ENCODE measurements around the gene PDC.

The PDC gene

DNA sequence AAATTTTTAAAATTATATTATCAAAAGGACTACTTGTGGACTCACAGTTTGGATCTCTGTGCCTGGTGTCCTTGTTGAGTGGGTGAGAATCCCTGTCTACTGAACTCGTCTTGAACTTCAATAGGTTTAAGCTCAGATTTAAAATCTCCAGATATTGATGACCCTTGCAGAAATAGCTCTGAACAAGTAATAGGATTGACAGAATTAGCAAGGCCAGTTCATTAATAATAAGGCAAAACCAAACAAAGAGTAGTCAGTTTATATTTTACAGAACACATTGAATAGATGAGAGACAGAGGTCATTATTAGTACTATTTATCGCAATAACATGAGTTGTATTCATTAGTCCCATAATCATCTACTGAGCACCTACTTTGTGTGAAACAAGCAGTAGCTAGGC, at the start of gene PDC:
Gene PDC (minus strand): TSS at position 101 of the 400 bp plus-strand sequence. CDS start 11,655 bp downstream, outside the sequence.
- no peak for DNase-seq

DNA sequence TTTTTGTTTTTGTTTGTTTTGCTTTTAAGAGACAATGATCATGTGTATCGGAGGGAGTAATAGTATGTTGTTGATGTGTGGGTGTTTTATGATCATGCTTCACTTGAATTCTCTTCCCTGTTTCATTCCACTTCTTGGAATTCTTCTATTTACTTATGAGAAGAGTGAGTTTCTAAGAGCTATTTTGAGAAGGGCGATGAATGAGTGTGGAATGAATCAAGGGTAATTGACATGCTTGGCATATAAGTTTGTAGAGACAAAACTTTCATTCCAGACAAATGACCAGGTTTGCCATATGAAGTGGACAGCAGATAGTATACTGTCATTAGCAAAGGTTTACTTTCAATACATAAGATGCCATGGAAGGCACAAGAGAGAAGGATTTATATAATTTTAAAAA, 42.3 kb upstream of the PDC start:
- no peak for DNase-seq

DNA sequence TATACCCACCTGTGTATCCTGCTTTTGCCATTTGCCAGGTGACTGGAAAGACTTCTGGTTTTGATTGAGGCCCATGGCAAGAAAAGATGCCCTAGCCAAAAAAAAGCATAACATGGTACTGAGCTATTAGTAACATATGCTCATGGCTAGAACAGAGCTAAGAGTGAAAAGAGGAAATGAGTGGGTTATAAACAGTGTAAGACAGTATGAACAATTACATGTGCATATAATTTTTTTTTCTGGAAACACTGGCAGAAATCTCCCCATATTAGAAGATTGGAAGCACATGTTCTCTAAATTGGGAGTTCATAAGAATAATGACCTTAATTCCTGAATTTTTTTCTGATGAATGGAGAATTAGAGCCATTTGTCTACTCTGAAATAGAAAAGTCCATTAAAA, 41.2 kb upstream of the PDC start:
- DNase-seq: no peak

GRCh38 chr1:186500804-186501203, 39.9 kb upstream of the PDC start:
- no peak for DNase-seq

- DNase-seq: no peak
These were observed 38.7 kb upstream of the PDC start for GRCh38 chr1:186499571-186499970.

GRCh38 chr1:186498695-186499389, 37.9 kb upstream of the PDC start:
- DNase-seq: no peak

DNA sequence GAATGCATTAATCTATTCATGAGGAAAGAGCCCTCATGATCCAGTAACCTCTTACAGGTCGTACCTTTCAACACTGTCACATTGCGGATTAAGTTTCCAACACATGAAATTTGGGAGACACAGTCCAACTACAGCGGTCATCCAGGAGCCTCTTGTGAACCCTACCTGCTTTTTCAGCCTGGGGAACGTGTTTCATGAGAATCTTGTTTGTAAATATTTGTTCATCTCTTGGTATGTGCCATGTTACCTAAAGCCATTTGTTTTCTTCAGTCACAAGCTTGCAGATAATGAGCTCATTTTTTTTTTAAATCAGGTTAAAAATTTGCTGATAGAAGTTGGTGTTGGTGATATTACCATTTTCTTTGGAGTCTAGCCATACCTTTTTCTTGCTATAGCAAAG, 37.2 kb upstream of the PDC start:
- no peak for DNase-seq

- no peak for DNase-seq
These were observed 36.7 kb upstream of the PDC start for GRCh38 chr1:186497651-186498050.

DNA sequence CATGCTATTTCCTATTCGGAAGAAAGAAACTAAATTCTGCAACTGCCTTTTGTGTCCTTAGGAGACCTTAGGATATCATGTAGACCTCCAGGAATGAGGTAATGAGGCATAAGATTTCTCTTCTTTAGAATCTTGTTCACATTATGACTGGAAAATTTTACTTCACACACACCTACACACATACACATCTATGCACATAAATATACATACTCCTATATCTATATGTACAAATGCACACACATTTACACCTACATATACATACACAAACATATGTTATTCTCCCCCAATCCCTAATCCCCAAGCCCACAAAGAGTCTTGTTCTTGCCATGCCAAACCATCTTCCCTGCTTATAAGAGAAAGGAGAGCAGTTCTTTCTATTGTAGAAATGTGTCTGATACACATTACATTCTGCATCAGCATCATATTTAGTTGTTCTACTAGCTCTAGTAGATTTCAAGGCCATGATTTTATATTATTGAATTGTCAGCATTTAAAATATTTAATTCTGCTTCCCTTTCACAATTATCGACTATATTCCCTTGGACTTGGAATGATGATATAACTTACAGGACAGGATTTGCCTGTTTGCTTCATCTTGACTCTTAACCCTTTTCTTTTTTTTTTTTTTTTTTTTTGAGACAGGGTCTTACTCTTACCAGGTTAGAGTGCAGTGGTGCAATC, 35.4 kb upstream of the PDC start:
- DNase-seq: no peak

DNA sequence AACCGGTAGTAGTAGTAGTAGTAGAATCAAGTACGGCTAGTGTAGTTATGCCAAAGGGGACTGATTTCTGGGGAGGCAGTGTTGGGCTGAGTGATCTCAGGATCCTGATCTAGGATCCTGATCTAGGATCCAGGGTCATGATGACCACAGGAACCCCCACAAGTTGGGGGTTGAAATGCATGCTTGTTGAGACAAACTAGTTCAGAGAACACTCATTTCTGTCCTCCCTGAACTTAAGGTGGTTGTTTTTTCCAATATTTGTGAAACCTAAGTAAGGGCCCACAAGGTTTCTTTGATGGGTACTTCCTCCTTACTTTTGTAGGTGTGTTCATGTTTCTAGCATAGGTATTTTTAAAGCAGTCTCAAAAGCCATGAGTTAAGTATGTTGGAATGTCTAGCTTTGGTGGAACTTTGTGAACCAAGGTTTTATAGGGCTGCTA, 33.9 kb upstream of the PDC start:
- DNase-seq: no peak

DNA sequence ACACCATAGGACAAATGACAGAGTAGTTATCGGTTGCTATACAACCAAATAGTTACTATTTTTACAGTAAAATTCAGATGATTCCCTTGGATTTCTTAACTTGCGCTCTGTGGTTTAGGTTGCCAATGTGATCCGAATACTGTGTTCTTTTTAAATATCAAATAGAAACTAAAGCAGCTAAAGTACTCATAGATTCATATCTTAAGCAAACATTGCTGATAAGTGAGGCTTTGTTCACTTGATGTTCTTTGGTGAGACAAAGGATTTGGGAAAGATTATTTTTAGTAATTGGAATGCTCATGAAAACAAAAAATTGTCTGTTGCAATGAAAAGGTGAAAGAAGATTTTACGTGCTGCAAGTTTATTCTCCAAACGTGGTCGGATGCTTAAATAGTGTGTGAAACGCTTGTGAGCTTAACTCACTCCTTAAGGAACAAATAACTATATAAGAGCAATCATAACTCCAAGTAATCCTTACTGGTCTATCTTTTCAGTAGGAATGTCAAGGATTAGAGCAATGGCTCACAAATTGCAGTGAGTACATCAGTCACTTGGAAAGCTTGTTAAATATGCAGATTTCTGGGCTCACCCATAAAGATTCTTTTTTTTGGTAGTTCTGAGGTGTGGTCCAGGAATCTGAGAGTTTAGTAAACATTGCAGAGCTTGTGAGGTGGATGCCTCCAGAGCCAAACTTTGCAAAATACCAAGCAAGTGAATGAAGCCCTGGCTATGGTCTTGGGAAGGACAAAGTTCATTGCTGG, 31.8 kb upstream of the PDC start:
- DNase-seq: no peak

- no peak for DNase-seq
These were observed 30.4 kb upstream of the PDC start for GRCh38 chr1:186491336-186491735.

DNA sequence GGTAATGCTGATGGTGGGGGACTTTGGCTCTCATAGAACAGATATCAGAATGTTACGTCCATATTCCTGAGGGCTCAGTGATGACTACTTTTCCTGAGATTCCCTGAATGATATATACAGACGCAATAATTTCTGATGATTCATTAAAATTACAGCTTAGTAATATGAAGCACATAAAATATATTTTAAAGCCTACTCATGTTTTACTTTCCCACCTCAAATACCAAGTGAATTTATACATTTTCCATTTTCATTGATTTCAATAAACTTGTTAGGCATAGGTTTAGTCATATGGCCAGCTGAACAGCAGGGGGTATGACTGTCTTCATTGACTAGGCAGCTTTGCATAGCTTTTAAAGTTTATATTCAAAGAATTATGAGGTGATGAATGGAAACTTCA, 26.2 kb upstream of the PDC start:
- DNase-seq: no peak

GRCh38 chr1:186486061-186486460, 25.1 kb upstream of the PDC start:
- DNase-seq: no peak

DNA sequence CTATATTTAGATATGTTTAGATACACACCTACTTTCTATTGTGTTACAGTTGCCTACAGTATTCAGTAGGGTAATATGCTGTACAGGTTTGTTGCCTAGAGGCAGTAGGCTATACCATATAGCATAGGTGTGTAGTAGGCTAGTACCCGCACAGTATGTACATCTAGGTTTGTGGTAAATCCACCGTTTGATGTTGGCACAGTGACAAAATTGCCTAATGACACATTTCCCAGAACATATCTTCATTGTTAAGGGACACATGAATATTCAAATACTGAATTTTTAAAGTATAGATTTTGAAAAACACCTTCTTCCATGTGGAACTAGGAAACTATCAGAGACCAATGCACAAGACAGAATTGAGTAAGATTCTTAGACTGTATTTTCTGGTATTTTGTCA, 22.6 kb upstream of the PDC start:
- no peak for DNase-seq

DNA sequence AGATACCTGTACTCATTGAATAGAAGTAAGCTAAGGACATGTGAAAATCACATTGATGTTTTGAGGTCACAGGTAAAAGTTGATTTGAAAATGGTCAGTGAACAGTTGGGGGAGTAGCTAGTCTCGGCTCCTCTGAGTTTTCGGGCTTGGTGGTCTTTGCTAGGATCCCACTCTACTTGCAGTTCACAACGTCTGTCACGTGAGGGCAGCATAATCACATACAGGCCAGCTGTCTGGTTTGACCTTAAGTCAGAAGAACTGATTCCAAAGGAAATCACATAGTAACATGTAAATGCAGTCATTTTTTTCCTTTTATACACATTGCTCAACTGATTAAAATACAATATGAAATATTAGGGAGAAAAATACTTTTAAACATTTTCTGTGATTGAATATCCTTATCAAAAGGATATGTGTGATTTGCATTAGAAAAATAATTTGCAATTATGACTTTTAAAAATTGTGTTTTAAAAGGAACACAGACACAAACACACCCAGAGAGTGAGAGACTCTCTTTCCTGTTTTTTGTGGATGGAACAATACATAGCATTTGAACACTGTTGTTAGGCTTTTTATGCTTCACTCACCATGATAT, 21.8 kb upstream of the PDC start:
- peak; percentile 20 for DNase-seq

- DNase-seq: no peak
These were observed 20.5 kb upstream of the PDC start for GRCh38 chr1:186481303-186481888.

GRCh38 chr1:186479162-186479561, 18.2 kb upstream of the PDC start:
- DNase-seq: no peak

- DNase-seq: no peak
These were observed 15.5 kb upstream of the PDC start for GRCh38 chr1:186476264-186477040.

- no peak for DNase-seq
These were observed 13.3 kb upstream of the PDC start for GRCh38 chr1:186474208-186474607.

DNA sequence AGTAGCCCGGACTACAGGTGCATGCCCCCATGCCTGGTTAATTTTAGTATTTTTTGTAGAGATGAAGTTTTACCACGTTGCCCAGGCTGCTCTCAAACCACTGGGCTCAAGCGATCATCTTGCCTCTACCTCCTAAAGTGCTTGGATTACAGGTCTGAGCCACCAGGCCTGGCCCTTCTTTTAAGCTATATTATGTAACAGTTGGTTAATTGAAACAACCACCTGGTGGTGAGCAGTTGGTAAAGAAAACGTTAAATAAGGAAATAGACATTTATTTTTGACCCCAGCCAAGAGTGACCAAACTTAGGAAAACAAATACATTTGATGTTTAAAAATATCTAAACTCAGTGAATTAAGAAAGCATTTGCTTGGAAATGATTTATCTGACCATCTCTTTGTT, 12.1 kb upstream of the PDC start:
- no peak for DNase-seq

- no peak for DNase-seq
These were observed 5.0 kb upstream of the PDC start for GRCh38 chr1:186465946-186466345.
